IMR-90 (cell line): ENCODE data around the gene LAMA2.

Experiments used
- BHLHE40 ChIP-seq: fragments of 150-350 bp; IDR thresholded peaks from 2 replicates; pipeline ENCODE4 v1.6.1; 2016; ENCODE audit warnings: mild to moderate bottlenecking, low read depth, low read length
- CEBPB ChIP-seq: IDR thresholded peaks from 2 replicates; pipeline ENCODE4 v1.6.1; 2012; ENCODE audit warnings: low read depth, low read length, improper control_type of control experiment
- CHD1 ChIP-seq: IDR thresholded peaks from 2 replicates; pipeline ENCODE4 v1.6.1; 2012; ENCODE audit warnings: low read depth, low read length, improper control_type of control experiment
- FOS ChIP-seq: fragments of 150-350 bp; IDR thresholded peaks from 2 replicates; pipeline ENCODE4 v1.6.1; 2016; ENCODE audit warnings: low read depth, low read length
- MAZ ChIP-seq: IDR thresholded peaks from 2 replicates; pipeline ENCODE4 v1.6.1; 2012; ENCODE audit warnings: low read depth, mild to moderate bottlenecking, low read length, improper control_type of control experiment, moderate library complexity, borderline replicate concordance
- MXI1 ChIP-seq: IDR thresholded peaks from 2 replicates; pipeline ENCODE4 v1.6.1; 2012; ENCODE audit warnings: low read depth, mild to moderate bottlenecking, low read length, moderate library complexity, borderline replicate concordance
- POLR2A ChIP-seq: IDR thresholded peaks from 2 replicates; pipeline ENCODE4 v1.6.1; 2012; ENCODE audit warnings: mild to moderate bottlenecking, low read depth, low read length
- RAD21 ChIP-seq: IDR thresholded peaks from 2 replicates; pipeline ENCODE4 v1.6.1; 2012; ENCODE audit warnings: low read length, improper control_type of control experiment
- RCOR1 ChIP-seq: IDR thresholded peaks from 2 replicates; pipeline ENCODE4 v1.6.1; 2012; ENCODE audit warnings: mild to moderate bottlenecking, low read length, improper control_type of control experiment; ENCODE audit not compliant: insufficient replicate concordance
- RFX5 ChIP-seq: IDR thresholded peaks from 2 replicates; pipeline ENCODE4 v1.8.0; 2012; ENCODE audit warnings: low read depth, mild to moderate bottlenecking, low read length, moderate library complexity
- SMC3 ChIP-seq: fragments of 150-350 bp; IDR thresholded peaks from 2 replicates; pipeline ENCODE4 v1.6.1; 2016; ENCODE audit warnings: low read depth, mild to moderate bottlenecking, antibody characterized with exemption, low read length, moderate library complexity
- USF2 ChIP-seq: fragments of 150-350 bp; IDR thresholded peaks from 2 replicates; pipeline ENCODE4 v1.6.1; 2017; ENCODE audit warnings: mild to moderate bottlenecking, antibody characterized with exemption, low read length, low read depth
- TF ChIP-seq, protein P1 (sequence below): conservative IDR thresholded peaks from 2 replicates; pipeline ENCODE4 v1.5.1; 2012; ENCODE audit warnings: mild to moderate bottlenecking, low read depth, low read length, improper control_type of control experiment

DNA sequence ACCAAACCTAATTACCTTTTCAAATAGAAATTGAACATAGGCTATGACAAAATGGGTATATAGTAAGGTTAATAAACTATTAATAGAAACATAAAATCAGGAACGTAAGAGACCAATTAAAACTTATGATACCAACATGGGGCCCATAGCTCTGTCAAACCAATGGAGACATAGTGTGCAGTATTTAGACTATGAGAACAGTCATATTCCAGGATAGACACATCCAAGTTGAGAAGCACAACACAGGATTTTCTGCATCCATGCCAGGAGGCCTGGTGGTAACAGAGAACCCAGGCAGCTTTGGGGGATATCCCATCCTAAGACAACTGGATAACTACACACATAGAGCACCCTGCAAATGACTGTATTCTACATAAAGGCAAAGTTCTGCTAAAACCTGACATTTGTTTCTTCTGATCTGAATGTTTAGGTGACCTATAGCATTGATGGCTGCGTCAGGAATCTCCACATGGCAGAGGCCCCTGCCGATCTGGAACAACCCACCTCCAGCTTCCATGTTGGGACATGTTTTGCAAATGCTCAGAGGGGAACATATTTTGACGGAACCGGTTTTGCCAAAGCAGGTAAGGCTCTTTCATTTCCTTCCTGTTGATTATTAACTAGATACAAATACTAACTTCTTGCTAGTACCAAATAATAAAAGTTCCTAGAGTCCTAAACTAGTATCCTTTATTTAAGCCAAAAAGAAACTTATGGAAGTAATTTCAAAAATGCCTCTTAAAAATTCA is 624.3 kb downstream of the LAMA2 start:
- TF ChIP-seq, protein P1, sequence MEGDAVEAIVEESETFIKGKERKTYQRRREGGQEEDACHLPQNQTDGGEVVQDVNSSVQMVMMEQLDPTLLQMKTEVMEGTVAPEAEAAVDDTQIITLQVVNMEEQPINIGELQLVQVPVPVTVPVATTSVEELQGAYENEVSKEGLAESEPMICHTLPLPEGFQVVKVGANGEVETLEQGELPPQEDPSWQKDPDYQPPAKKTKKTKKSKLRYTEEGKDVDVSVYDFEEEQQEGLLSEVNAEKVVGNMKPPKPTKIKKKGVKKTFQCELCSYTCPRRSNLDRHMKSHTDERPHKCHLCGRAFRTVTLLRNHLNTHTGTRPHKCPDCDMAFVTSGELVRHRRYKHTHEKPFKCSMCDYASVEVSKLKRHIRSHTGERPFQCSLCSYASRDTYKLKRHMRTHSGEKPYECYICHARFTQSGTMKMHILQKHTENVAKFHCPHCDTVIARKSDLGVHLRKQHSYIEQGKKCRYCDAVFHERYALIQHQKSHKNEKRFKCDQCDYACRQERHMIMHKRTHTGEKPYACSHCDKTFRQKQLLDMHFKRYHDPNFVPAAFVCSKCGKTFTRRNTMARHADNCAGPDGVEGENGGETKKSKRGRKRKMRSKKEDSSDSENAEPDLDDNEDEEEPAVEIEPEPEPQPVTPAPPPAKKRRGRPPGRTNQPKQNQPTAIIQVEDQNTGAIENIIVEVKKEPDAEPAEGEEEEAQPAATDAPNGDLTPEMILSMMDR: no peak
- TF ChIP-seq RAD21 (no peak), MAZ (no peak), POLR2A (no peak), SMC3 (no peak), MXI1 (no peak), CEBPB (no peak), RCOR1 (no peak), FOS (no peak), USF2 (no peak), RFX5 (no peak), CHD1 (no peak), BHLHE40 (no peak)
